ENCODE measurements around the gene ARHGAP44. TPM values are rescaled to one million over a fixed set of nuclear protein-coding genes. Genes with fewer than 3 reads are reported as not detected.

Gene ARHGAP44
- total and polyA plus RNA-seq, 2 of the 4 experiments (the other 2 are of a cell fraction), result 0.54 to 1.0 TPM

DNA sequence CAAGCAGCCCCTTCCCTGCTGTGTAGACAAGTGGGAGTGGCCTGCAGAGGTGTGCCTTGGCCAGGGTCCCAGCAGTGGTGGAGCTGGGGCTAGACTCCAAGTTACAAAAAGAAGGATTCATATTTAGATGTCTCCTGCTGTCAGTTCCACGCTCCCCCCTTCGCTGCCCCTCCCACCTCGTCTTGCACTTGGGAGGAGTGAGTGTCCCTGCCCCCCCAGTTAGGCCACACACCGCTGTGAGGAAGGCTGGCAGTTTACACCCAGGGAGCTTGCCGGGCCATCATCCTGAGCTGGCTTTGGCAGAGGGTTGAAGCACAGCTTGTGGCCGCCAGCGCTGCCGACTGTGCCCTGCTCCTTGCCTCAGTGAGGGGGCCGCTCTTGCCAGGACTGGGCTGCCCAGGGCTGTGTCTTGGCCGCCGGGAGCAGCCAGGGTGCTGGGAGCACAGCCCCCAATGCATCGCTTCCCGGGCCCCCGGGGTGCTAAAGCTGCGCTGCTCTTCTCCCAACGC, 184.3 kb downstream of the ARHGAP44 start:
- no peaks in the 10 kb centered on the region for H3K79me1 ChIP-seq (ENCODE audit: low read depth in 1 of 2, low read length in 2 of 2)
- H3K9me1 ChIP-seq (ENCODE audit: insufficient read depth, low read length), result no peaks in the 10 kb centered on the region
- H4K5ac ChIP-seq (ENCODE audit: low read depth, low read length), result no peak overlapping the region
- H3K4me3 ChIP-seq (ENCODE audit: insufficient read depth, low read depth, low read length), result peak overlapping the region; percentile 2; the same call in 1 of the 2 replicates
- no peak for TF ChIP-seq CEBPB (IDR thresholded peaks at IDR 0.05; ENCODE audit: low read depth, low read length)
- no peak for TF ChIP-seq NFE2L2 (IDR thresholded peaks at IDR 0.05; ENCODE audit: low read depth, low read length)
- TF ChIP-seq MAZ (IDR thresholded peaks at IDR 0.05; ENCODE audit: borderline replicate concordance, low read depth, low read length), result no peak
- TF ChIP-seq, protein P1, sequence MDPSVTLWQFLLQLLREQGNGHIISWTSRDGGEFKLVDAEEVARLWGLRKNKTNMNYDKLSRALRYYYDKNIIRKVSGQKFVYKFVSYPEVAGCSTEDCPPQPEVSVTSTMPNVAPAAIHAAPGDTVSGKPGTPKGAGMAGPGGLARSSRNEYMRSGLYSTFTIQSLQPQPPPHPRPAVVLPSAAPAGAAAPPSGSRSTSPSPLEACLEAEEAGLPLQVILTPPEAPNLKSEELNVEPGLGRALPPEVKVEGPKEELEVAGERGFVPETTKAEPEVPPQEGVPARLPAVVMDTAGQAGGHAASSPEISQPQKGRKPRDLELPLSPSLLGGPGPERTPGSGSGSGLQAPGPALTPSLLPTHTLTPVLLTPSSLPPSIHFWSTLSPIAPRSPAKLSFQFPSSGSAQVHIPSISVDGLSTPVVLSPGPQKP (IDR thresholded peaks at IDR 0.05; ENCODE audit: borderline replicate concordance, low read depth, low read length), result no peak
- TF ChIP-seq, protein P2, sequence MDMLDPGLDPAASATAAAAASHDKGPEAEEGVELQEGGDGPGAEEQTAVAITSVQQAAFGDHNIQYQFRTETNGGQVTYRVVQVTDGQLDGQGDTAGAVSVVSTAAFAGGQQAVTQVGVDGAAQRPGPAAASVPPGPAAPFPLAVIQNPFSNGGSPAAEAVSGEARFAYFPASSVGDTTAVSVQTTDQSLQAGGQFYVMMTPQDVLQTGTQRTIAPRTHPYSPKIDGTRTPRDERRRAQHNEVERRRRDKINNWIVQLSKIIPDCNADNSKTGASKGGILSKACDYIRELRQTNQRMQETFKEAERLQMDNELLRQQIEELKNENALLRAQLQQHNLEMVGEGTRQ (IDR thresholded peaks at IDR 0.05; ENCODE audit: low read depth, low read length), result no peak
- no peak for TF ChIP-seq RAD21 (IDR thresholded peaks at IDR 0.05; ENCODE audit: low read length)
- TF ChIP-seq RCOR1 (IDR thresholded peaks at IDR 0.05; ENCODE audit: insufficient replicate concordance, low read length), result no peak
- no peak for TF ChIP-seq MAFK (IDR thresholded peaks at IDR 0.05; ENCODE audit: low read depth, low read length)
- TF ChIP-seq FOS (IDR thresholded peaks at IDR 0.05; ENCODE audit: low read depth, low read length), result no peak
- TF ChIP-seq MXI1 (IDR thresholded peaks at IDR 0.05; ENCODE audit: borderline replicate concordance, low read depth, low read length), result no peak
- no peak for TF ChIP-seq SMC3 (IDR thresholded peaks at IDR 0.05; ENCODE audit: low read depth, low read length)
- no peak for TF ChIP-seq CHD1 (IDR thresholded peaks at IDR 0.05; ENCODE audit: low read depth, low read length)
- no peak for TF ChIP-seq RFX5 (IDR thresholded peaks at IDR 0.05; ENCODE audit: low read depth, low read length)
- TF ChIP-seq, protein P3, sequence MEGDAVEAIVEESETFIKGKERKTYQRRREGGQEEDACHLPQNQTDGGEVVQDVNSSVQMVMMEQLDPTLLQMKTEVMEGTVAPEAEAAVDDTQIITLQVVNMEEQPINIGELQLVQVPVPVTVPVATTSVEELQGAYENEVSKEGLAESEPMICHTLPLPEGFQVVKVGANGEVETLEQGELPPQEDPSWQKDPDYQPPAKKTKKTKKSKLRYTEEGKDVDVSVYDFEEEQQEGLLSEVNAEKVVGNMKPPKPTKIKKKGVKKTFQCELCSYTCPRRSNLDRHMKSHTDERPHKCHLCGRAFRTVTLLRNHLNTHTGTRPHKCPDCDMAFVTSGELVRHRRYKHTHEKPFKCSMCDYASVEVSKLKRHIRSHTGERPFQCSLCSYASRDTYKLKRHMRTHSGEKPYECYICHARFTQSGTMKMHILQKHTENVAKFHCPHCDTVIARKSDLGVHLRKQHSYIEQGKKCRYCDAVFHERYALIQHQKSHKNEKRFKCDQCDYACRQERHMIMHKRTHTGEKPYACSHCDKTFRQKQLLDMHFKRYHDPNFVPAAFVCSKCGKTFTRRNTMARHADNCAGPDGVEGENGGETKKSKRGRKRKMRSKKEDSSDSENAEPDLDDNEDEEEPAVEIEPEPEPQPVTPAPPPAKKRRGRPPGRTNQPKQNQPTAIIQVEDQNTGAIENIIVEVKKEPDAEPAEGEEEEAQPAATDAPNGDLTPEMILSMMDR (conservative IDR thresholded peaks at IDR 0.05; ENCODE audit: low read depth, low read length), result no peak
- no peak for TF ChIP-seq POLR2A (IDR thresholded peaks at IDR 0.05; ENCODE audit: low read depth, low read length)
- no peak for TF ChIP-seq BHLHE40 (IDR thresholded peaks at IDR 0.05; ENCODE audit: low read depth, low read length)
- no peak overlapping the region for H3K23ac ChIP-seq (ENCODE audit: low read depth, low read length)
- dilution Hi-C loops (cut with HindIII; ENCODE audit: low sequenced_read_pairs, unreplicated experiment) (no loop called here), intact Hi-C loops (cut with micrococcal nuclease) (no loop called here), in situ Hi-C loops (cut with MboI; ENCODE audit: low sequenced_read_pairs) (no loop called here)
- H3K9me3 ChIP-seq (ENCODE audit: control insufficient read depth, insufficient read depth, low read length), result no peaks in the 10 kb centered on the region
- no peak overlapping the region for H4K91ac ChIP-seq (ENCODE audit: insufficient read depth, low read depth, low read length)
- H3K56ac ChIP-seq (ENCODE audit: extremely low read depth, insufficient read depth, low read length), result no peak overlapping the region
- no peak overlapping the region for H3K9ac ChIP-seq (ENCODE audit: low read depth, low read length)
- H2BK120ac ChIP-seq (ENCODE audit: low read depth, low read length), result no peak overlapping the region
- H2BK5ac ChIP-seq (ENCODE audit: low read depth, low read length, poor library complexity, severe bottlenecking), result no peak overlapping the region
- no peak overlapping the region for H2BK20ac ChIP-seq (ENCODE audit: low read depth, low read length)
- peaks cover 4% of the 10 kb centered on the region for H3K27me3 ChIP-seq (ENCODE audit: control insufficient read depth, insufficient read depth, low read length)
- H3K18ac ChIP-seq (ENCODE audit: low read depth, low read length), result no peak overlapping the region
- H3K4ac ChIP-seq (ENCODE audit: low read depth, low read length), result no peak overlapping the region
- no peak overlapping the region for H3K27ac ChIP-seq (ENCODE audit: insufficient read depth, low read length)
- ChIA-PET CTCF (interaction anchor here (0.6 to 1.3 kb wide), 2 partner anchors 19 to 31 kb away, joined by 3 read pairs; no protein-coding TSS in a partner anchor), POLR2A (ENCODE audit: unreplicated experiment) (no interaction called here)
- H3K4me1 ChIP-seq (ENCODE audit: control insufficient read depth, insufficient read depth, low read length), result no peaks in the 10 kb centered on the region; the same call in 1 of the 2 replicates
- peak; percentile 60 for ATAC-seq (ENCODE audit: low read depth)
- H3K4me2 ChIP-seq (ENCODE audit: low read depth, low read length), result peak overlapping the region; percentile 64
- H3K36me3 ChIP-seq (ENCODE audit: control insufficient read depth, insufficient read depth, low read length), result no peaks in the 10 kb centered on the region
- 10% methylated on average over 7 of the region's 16 CpGs; no CpG with 5 or more reads in 1 of the 2 experiments for WGBS, 2 experiments (ENCODE audit: extremely low coverage in 2 of 2, insufficient read length in 1 of 2)
- H2AFZ ChIP-seq (replicated peaks; ENCODE audit: low read length, poor library complexity), result peak overlapping the region; percentile 86
- no peaks in the 10 kb centered on the region for H4K20me1 ChIP-seq (ENCODE audit: insufficient read depth, low read length)
- H2BK15ac ChIP-seq (ENCODE audit: low read depth, low read length), result no peak overlapping the region
- no peak overlapping the region for H3K14ac ChIP-seq (replicated peaks; ENCODE audit: low read depth, low read length)
- H4K8ac ChIP-seq (ENCODE audit: low read depth in 2 of 2, low read length in 2 of 2), result no peak overlapping the region
- DNase-seq, result no peak
- no TSS peak for BruUV-seq (replicated peaks)
- peak overlapping the region; percentile 73 for H2AK9ac ChIP-seq (replicated peaks; ENCODE audit: low read depth, low read length, poor library complexity)
- H2AK5ac ChIP-seq (ENCODE audit: low read depth, low read length), result no peak overlapping the region

Measured in IMR-90 (cell line).